Measurements from ENCODE around the gene GDPD3. TPM values are rescaled to one million over a fixed set of nuclear protein-coding genes. Genes with fewer than 3 reads are reported as not detected.

The GDPD3 gene
- total and polyA plus RNA-seq, 2 of the 13 experiments (the other 11 are each of a cell fraction or from before 2014, with no cell fraction given), result 18.7 to 20.6 TPM

DNA sequence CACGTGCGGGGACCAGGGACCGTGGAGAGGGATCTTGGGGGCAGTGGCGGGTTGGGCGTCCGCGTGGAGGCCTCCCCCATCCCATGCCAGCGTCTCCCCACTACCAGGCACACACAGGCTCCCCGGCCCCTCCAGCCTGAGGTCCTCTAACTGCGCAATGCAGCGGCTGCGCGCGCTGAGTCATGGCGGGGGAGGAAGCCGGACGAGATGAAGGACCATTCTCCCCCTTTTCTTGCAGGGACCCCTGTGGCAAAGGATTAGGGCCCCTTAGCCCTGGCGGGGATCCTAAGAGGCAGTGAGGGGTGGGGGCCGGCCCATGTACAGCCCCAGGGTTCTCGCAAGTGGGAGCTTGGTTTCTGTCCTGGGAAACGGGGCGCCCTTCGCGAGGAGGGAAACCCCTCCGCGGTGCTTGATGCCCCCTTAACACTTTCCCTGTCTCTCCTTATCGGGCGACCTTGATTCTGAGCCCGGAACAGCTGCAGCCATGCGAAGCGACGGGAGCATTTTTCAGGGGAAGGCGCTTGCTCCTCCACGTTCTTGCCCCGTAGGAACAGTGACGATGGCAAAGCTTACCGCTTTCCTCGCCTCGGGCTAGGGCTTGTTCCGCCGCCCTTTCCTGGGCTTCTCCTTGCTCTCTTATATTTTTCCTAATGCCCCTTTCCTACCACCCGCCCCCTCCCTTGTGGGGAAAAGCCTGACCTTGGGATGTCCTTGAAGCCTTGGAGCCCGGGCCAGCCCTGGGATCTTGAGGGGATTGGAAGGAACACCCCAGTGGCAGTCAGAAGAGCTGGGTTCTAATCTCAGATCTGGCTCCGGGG, 47.2 kb downstream of the GDPD3 start (continued):
- TF ChIP-seq, protein P1, sequence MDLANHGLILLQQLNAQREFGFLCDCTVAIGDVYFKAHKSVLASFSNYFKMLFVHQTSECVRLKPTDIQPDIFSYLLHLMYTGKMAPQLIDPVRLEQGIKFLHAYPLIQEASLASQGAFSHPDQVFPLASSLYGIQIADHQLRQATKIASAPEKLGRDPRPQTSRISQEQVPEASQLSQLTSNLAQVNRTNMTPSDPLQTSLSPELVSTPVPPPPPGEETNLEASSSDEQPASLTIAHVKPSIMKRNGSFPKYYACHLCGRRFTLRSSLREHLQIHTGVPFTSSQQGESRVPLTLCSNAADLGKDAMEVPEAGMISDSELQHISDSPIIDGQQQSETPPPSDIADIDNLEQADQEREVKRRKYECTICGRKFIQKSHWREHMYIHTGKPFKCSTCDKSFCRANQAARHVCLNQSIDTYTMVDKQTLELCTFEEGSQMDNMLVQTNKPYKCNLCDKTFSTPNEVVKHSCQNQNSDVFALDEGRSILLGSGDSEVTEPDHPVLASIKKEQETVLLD (CRISPR knock-in tag; IDR thresholded peaks at IDR 0.05; ENCODE audit: low read depth), result peak; percentile 61; the same call in 1 of the 2 replicates
- TF ChIP-seq IRX3 (CRISPR knock-in tag; IDR thresholded peaks at IDR 0.05; ENCODE audit: borderline replicate concordance, low read depth) (peak; percentile 42; the same call in 1 of the 2 replicates), PCBP1 (IDR thresholded peaks at IDR 0.05; ENCODE audit: borderline replicate concordance, low read depth, low read length) (peak; percentile 22; the same call in 1 of the 2 replicates), NR1H2 (CRISPR knock-in tag; IDR thresholded peaks at IDR 0.05; ENCODE audit: borderline replicate concordance, low read depth) (0 out of 2 replicates have a peak, but pooled peaks have one; percentile 18), THAP11 (CRISPR knock-in tag; IDR thresholded peaks at IDR 0.05) (no peak), ZNF589 (CRISPR knock-in tag; conservative IDR thresholded peaks at IDR 0.05) (peak; percentile 50), ETV5 (CRISPR knock-in tag; IDR thresholded peaks at IDR 0.05; ENCODE audit: borderline replicate concordance) (peak; percentile 3; the same call in 1 of the 2 replicates), STAT5B (CRISPR knock-in tag; IDR thresholded peaks at IDR 0.05) (0 out of 2 replicates have a peak, but pooled peaks have one; percentile 0), MAFG (CRISPR knock-in tag; IDR thresholded peaks at IDR 0.05) (peak; percentile 80; the same call in 1 of the 2 replicates), ZNF12 (CRISPR knock-in tag; IDR thresholded peaks at IDR 0.05) (no peak), SP1 (IDR thresholded peaks at IDR 0.05) (no peak), SP1 (CRISPR knock-in tag; IDR thresholded peaks at IDR 0.05) (no peak)
- TF ChIP-seq, protein P2, sequence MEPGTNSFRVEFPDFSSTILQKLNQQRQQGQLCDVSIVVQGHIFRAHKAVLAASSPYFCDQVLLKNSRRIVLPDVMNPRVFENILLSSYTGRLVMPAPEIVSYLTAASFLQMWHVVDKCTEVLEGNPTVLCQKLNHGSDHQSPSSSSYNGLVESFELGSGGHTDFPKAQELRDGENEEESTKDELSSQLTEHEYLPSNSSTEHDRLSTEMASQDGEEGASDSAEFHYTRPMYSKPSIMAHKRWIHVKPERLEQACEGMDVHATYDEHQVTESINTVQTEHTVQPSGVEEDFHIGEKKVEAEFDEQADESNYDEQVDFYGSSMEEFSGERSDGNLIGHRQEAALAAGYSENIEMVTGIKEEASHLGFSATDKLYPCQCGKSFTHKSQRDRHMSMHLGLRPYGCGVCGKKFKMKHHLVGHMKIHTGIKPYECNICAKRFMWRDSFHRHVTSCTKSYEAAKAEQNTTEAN (CRISPR knock-in tag; conservative IDR thresholded peaks at IDR 0.05), result no peak; the same call in 1 of the 2 replicates
- TF ChIP-seq, protein P3, sequence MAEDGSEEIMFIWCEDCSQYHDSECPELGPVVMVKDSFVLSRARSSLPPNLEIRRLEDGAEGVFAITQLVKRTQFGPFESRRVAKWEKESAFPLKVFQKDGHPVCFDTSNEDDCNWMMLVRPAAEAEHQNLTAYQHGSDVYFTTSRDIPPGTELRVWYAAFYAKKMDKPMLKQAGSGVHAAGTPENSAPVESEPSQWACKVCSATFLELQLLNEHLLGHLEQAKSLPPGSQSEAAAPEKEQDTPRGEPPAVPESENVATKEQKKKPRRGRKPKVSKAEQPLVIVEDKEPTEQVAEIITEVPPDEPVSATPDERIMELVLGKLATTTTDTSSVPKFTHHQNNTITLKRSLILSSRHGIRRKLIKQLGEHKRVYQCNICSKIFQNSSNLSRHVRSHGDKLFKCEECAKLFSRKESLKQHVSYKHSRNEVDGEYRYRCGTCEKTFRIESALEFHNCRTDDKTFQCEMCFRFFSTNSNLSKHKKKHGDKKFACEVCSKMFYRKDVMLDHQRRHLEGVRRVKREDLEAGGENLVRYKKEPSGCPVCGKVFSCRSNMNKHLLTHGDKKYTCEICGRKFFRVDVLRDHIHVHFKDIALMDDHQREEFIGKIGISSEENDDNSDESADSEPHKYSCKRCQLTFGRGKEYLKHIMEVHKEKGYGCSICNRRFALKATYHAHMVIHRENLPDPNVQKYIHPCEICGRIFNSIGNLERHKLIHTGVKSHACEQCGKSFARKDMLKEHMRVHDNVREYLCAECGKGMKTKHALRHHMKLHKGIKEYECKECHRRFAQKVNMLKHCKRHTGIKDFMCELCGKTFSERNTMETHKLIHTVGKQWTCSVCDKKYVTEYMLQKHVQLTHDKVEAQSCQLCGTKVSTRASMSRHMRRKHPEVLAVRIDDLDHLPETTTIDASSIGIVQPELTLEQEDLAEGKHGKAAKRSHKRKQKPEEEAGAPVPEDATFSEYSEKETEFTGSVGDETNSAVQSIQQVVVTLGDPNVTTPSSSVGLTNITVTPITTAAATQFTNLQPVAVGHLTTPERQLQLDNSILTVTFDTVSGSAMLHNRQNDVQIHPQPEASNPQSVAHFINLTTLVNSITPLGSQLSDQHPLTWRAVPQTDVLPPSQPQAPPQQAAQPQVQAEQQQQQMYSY (CRISPR knock-in tag; IDR thresholded peaks at IDR 0.05), result no peak
- TF ChIP-seq, protein P4, sequence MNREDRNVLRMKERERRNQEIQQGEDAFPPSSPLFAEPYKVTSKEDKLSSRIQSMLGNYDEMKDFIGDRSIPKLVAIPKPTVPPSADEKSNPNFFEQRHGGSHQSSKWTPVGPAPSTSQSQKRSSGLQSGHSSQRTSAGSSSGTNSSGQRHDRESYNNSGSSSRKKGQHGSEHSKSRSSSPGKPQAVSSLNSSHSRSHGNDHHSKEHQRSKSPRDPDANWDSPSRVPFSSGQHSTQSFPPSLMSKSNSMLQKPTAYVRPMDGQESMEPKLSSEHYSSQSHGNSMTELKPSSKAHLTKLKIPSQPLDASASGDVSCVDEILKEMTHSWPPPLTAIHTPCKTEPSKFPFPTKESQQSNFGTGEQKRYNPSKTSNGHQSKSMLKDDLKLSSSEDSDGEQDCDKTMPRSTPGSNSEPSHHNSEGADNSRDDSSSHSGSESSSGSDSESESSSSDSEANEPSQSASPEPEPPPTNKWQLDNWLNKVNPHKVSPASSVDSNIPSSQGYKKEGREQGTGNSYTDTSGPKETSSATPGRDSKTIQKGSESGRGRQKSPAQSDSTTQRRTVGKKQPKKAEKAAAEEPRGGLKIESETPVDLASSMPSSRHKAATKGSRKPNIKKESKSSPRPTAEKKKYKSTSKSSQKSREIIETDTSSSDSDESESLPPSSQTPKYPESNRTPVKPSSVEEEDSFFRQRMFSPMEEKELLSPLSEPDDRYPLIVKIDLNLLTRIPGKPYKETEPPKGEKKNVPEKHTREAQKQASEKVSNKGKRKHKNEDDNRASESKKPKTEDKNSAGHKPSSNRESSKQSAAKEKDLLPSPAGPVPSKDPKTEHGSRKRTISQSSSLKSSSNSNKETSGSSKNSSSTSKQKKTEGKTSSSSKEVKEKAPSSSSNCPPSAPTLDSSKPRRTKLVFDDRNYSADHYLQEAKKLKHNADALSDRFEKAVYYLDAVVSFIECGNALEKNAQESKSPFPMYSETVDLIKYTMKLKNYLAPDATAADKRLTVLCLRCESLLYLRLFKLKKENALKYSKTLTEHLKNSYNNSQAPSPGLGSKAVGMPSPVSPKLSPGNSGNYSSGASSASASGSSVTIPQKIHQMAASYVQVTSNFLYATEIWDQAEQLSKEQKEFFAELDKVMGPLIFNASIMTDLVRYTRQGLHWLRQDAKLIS (CRISPR knock-in tag; IDR thresholded peaks at IDR 0.05), result 0 out of 2 replicates have a peak, but pooled peaks have one; percentile 84

All from HepG2 (cell line).